GM18907 (cell line): ENCODE measurements around the gene C16orf92.

Experiments
- ATAC-seq: cut with Tn5 transposase; IDR thresholded peaks from one replicate; pipeline ENCODE4 v1.9.1; 2021; ENCODE audit warnings: mild to moderate bottlenecking, moderate library complexity; ENCODE audit not compliant: unreplicated experiment

C16orf92 gene

DNA sequence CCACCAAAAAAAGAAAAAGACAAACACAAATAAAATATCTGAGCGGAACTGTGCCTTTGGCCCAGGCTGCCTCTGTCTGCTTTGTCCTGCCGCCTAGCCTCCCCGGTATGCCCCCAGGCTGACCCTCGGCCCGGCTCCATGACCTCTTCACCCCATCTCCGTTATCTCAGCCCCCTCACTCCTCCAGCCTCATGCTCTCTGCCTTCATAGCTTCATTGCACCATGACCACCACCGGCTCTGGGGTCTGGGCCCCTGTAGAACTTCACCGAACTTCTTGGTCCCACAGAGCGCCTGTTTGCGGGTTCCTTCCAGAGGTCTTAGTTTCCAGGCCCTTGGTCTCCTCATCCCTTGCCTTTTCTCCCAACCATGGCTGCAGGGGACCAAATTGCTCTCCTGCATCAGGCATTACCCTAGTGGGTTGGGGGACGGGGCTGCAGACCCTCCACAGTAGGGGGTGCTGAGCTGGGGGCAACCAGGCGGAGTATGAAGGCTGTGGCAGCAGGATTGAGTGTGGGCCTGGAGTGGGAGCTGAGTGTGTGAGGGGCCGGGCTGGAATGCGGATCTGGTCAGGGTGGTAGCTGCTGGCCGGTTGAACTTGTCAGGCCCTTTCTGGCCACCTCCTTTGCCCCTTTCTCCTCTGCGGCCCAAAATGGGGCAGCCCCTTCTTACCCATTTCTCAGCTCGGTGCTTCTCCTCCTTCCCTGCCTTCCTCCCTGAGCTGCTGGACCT is 34.5 kb upstream of the C16orf92 start:
- ATAC-seq = no peak

GRCh38 chr16:29989111-29989858 is 33.7 kb upstream of the C16orf92 start:
- no peak for ATAC-seq

DNA sequence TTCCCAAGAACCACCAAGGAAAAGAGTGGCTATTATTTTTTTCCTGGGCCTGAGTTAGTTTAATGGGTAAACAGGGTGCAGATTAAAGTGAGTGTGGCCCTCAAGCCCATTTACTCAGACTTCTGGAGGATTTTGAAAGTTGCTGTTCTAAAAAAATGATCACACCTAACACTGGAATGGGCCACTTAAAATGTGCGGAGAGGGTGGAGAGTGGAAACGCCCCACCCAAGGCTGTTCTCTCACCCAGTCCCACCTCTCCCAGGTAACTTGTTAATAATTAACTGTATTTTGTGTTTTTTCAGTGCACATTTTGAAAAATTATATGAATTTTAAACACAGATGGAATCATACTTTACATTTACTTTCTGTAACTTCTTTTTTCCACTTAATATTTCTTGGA is 33.0 kb upstream of the C16orf92 start:
- no peak for ATAC-seq

DNA sequence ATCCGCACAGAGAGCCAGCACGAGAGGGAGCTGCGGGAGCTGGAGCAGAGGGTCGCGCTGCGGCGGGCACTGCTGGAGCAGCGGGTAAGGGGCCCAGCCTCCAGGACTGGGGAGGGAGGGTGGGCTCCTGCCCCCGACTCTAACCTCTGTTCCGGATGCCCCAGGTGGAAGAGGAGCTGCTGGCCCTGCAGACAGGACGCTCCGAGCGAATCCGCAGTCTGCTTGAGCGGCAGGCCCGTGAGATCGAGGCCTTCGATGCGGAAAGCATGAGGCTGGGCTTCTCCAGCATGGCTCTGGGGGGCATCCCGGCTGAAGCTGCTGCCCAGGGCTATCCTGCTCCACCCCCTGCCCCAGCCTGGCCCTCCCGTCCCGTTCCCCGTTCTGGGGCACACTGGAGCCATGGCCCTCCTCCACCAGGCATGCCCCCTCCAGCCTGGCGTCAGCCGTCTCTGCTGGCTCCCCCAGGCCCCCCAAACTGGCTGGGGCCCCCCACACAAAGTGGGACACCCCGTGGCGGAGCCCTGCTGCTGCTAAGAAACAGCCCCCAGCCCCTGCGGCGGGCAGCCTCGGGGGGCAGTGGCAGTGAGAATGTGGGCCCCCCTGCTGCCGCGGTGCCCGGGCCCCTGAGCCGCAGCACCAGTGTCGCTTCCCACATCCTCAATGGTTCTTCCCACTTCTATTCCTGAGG is 32.0 kb upstream of the C16orf92 start:
- ATAC-seq = no peak

GRCh38 chr16:29991571-29991904 is 31.5 kb upstream of the C16orf92 start:
- ATAC-seq = no peak

GRCh38 chr16:29992344-29992967 is 30.5 kb upstream of the C16orf92 start:
- ATAC-seq = no peak

GRCh38 chr16:29993191-29993902 is 29.7 kb upstream of the C16orf92 start:
- no peak for ATAC-seq

- no peak for ATAC-seq
These were observed 28.9 kb upstream of the C16orf92 start for GRCh38 chr16:29993903-29994599.

GRCh38 chr16:29994600-29995323 is 28.2 kb upstream of the C16orf92 start:
- peak; percentile 25 for ATAC-seq

GRCh38 chr16:29995324-29995910 is 27.6 kb upstream of the C16orf92 start, which contains the start of gene HIRIP3:
Gene HIRIP3, minus strand, starts transcription at chr16:29995617. Its CDS starts 12 bp downstream, at chr16:29995605.
- peak; percentile 53 for ATAC-seq

DNA sequence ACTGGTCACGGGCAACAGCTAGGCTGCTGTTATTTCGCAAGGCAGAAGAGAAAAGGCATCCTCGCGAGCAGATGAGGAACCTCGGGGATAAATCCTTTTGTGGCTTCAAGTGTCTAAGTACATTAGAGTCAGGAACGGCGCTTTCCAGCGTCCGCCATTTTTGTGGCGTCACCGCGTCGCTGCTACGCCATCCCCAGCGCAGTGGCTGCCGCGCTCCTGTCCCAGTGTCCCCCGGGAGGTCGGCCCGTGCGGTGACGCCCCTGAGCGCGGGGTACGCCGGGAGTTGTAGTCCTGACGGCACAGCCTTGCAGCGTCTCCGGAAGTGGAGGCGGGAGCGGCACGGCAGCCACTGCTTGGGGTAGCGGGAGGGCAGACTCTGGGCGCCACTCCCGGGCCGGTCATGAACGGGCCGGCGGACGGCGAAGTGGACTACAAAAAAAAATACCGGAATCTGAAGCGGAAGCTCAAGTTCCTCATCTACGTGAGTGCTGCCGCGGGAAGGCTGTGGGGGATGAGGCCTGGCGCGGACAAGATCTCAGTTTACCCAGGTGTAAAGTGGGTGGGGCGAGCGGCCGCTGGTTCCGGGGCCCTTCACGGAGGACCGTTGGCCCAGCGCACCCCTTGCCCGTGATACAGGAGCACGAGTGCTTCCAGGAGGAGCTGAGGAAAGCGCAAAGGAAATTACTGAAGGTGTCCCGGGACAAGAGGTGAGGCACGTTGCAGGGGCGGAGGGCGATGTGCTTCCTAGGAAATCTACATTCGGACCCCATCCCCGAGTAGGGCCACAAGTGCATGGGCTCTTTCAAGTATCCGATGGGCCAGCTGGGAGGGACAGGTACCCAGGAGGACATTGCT is 26.9 kb upstream of the C16orf92 start, which contains the start of gene INO80E:
Gene INO80E, plus strand, starts transcription at position 331 of the 855 bp plus-strand sequence. Its CDS starts 70 bp downstream, at position 401.
- peak; percentile 88 for ATAC-seq

- no peak for ATAC-seq
These were observed 26.2 kb upstream of the C16orf92 start for GRCh38 chr16:29996766-29997250.

DNA sequence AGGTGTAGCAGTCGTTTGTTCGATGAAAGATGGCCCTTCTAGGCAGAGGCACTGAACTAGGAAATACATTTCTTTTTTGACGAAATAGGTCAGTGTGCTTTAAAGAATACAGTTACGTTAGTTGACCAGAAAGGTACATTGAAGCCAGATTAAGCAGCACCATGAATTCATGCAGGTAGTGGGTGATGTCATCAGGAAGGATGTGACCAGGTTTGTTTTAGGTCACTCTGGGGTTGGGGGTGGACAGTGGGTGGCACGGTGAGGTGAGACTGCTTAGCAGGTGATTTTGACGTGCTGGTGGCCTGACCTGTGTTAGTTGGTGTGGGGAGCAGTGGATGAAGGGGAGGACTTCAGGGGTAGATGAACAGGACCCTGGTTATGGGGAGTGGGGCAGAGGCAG is 23.4 kb upstream of the C16orf92 start:
- no peak for ATAC-seq

DNA sequence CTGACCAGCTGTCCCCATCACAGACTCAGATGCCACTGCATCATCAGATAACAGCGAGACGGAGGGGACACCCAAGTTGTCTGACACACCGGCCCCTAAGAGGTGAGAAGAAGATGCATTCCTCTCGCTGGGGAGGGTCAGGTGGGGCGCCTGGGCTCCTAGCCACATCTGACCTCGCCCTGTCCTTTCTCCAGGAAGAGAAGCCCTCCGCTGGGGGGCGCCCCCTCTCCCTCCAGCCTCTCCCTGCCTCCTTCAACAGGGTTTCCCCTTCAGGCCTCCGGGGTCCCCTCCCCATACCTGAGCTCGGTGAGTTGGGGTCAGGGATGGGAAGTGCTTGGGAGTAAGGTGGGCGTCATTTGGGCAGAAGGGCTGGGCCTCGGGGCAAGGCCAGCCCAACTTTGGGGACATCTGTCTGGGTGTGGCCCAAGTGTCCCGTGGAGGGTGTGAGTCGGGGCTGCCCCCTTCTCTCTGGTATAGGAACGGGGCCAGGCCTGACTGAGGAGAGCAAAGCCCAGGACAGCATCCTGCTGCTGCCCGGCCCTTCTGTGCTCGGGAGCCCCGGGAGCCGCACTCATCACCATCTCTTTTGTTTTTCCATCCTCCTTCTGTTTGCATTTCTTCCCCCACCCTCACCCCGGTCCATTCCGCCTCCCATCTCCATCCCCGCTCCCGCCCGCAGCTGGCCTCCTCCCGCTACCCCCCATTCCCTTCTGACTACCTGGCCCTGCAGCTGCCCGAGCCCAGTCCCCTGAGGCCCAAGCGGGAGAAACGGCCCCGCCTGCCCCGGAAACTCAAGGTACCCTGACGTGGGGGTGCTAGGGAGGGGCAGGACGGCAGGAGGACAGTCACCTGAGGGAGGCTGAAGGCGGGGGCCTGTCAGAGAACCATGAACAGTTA is 22.0 kb upstream of the C16orf92 start:
- ATAC-seq = no peak

DNA sequence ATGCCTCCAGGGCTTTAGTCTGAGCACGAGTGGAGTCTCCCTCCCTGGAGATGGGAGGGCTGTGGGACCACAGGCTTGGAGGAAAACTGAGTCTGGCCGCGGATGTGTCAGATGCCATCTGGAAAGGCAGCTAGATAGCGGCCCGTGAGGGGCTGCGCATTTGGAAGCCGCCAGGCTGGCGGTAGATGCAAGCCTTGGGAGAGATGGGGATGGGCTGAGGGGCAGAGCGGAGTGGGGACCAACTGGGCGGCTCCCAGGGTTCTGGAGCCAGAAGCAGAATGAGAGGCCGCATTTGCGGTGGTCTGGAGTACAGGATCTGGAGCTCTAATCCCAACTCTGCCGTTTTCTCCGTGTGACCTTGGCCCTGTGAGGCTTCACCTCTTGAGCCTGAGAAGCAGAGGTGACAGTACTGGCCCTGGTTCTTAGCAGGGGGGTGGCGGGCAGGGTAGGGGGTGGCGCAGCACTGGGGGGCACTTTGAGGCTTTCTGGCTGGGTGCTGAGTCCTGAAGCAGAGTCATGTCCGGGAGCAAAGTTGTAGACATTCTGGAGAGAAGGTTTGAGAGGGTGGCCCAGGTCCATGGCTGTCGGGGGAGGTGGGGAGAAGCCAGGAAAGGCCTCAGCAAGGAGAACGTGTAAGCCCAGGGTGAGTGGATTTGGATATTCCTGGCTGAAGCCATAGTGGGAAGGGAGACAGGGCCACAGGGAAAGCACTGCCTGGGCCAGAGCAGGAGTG is 20.2 kb upstream of the C16orf92 start:
- ATAC-seq = no peak
